GM21528 (cell line): ENCODE measurements around the gene SEC24C.
A peak's percentile ranks its signal among the peaks of the same experiment; 100 is the strongest.
"Not testable (repeated sequence)": the region's sequence is repeated elsewhere in the genome, so short reads cannot be mapped to it uniquely, and the experiment has no call there.

ENCODE experiments used
- ATAC-seq: cut with Tn5 transposase; IDR thresholded peaks from one replicate; pipeline ENCODE4 v1.9.1; 2021; ENCODE audit warnings: mild to moderate bottlenecking, moderate library complexity; ENCODE audit not compliant: unreplicated experiment, low FRiP score

The SEC24C gene, protein sequence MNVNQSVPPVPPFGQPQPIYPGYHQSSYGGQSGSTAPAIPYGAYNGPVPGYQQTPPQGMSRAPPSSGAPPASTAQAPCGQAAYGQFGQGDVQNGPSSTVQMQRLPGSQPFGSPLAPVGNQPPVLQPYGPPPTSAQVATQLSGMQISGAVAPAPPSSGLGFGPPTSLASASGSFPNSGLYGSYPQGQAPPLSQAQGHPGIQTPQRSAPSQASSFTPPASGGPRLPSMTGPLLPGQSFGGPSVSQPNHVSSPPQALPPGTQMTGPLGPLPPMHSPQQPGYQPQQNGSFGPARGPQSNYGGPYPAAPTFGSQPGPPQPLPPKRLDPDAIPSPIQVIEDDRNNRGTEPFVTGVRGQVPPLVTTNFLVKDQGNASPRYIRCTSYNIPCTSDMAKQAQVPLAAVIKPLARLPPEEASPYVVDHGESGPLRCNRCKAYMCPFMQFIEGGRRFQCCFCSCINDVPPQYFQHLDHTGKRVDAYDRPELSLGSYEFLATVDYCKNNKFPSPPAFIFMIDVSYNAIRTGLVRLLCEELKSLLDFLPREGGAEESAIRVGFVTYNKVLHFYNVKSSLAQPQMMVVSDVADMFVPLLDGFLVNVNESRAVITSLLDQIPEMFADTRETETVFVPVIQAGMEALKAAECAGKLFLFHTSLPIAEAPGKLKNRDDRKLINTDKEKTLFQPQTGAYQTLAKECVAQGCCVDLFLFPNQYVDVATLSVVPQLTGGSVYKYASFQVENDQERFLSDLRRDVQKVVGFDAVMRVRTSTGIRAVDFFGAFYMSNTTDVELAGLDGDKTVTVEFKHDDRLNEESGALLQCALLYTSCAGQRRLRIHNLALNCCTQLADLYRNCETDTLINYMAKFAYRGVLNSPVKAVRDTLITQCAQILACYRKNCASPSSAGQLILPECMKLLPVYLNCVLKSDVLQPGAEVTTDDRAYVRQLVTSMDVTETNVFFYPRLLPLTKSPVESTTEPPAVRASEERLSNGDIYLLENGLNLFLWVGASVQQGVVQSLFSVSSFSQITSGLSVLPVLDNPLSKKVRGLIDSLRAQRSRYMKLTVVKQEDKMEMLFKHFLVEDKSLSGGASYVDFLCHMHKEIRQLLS

DNA sequence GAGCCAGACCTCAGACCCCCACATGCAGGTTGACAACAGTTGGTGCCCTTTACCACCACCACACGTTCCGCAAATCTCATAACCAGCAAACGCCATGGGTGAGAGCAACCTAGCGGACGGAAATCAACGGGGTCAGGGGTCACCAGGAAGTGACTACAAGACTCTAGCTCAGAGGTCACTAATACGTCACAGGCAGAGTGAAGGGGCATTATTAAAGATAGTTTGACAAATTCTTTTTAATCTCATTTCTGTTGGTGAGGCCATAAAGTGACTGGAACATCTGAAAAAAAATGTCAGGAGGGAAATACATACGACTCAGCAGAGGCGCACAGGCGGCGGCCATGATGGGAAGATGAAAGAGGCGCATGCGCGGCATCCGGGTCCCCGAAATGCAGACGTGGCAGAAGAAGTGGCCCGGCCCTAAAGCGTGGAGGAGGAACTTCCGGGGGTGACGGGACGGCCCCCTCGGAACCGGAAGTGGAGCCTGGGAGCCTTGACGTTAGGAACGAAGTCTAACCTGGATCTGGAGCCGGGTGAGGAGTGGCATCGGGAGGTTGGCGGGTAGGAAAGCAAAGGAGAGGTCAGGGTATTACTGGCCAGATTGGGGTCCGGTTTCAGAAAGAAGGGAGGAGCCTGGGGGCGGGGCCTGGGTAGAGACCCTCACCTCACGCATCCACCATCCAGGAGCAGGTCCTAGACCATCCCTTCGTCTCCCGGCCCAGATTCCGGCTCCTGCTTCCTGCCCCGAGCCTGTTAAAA is at the start of gene SEC24C:
TSS of gene SEC24C (plus strand) at position 468 of the 759 bp plus-strand sequence. CDS start 2,461 bp downstream, outside the sequence.
- ATAC-seq = peak; percentile 88

DNA sequence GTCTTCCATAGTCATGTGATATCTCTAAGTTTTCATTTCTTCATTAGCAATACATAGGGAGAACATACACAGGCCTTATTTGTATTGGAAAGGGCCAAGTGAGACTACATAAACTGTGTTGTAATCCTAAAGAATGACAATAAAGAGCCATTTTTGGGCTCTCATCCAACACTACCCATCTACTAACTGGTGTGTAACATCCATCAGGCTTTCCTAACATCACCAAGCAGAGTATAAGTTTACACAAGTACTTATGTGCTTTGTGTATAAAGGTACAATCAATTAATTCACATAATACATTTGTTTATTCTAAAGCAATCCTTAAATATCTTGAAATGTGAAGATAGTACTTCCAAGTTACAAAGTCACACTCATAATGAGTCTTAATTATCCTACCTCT is 48.9 kb upstream of the SEC24C start:
- not testable (repeated sequence) for ATAC-seq

DNA sequence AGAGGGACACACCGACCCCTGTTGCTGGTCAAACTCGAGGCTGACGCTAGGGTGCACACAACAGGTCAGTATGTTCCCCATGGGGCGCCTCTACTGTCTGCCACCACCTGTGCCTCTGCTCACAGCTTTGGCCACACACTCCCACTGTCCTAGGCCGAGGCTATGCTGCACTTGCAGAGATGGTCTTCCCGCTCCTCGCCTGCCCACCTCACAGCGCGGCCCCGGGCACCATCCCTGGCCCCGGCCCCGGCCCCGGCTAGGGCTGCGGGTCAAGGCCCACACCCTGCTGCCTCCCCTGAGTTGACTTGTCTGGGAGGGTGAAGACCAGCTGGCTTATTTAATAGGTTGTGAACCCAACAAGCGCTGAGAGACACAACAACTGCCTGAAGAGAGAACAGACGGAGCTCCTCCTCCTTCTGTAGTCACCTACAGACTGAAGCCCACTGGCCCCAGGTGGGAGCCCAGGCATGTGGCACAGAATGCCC is 46.5 kb upstream of the SEC24C start, which contains the start of gene AGAP5:
TSS of gene AGAP5 (minus strand) at position 435 of the 485 bp plus-strand sequence. CDS start at position 81, 354 bp downstream.
- ATAC-seq = not testable (repeated sequence)

DNA sequence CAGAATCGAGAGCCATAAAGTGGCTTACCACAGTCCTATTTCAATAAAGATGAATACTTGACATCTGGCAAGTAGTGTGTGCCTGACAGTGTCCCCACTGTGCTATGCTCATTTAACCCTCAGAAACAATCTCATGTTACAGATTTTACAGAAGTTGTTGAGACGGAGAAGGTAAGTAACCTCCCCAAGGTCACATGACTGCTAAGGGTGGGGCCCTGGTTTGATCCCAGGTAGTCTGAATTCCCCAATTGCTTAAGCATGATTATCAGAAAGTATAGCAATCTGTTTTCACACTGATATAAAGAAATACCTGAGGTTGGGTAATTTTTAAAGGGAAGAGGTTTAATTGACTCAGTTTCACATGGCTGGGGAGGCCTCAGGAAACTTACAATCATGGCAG is 45.4 kb upstream of the SEC24C start:
- ATAC-seq = not testable (repeated sequence)

DNA sequence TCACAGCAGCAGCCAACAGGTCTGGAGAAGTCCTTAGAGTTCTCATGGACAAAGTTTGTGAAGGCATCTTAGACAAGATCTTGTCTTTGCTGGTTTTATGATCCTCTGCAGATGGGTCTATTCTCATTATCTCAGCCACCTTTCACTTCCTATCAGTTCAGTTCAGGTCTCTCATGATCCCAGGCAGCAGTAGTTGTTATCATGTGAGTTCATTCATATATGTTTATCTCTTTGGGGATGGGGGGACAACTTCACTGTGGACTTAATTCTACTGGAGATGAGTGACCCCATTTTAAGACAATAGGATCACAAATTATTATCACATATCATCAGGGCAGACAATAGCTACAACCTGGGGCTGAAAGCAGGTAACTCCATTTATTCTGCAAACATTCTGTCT is 40.2 kb upstream of the SEC24C start:
- not testable (repeated sequence) for ATAC-seq

DNA sequence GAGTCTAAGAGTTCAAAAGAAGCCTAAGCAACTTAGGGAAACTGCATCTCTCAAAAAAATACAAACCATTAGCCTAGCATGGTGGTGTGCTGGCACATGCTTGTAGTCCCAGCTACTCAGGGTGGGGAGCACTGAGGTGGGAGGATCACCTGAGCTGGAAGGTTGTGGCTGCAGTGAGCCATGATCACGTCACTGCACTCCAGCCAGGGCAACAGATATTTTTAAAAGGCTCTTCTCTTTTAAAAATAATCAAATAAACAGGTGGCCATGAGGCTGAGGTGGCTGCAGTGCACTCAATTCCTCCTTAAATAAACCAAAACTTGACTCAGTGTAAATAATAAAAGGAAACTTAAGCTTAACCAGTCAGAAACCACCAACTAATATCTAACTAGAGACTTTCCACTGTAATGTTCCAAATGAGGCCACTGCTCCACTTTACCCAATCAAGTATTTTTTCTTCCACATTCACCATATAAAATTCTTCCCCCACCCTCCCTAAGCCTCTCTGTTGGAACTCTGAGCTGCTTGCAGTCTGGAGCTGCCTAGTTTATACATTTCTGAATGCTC is 38.6 kb upstream of the SEC24C start:
- ATAC-seq = not testable (repeated sequence)

DNA sequence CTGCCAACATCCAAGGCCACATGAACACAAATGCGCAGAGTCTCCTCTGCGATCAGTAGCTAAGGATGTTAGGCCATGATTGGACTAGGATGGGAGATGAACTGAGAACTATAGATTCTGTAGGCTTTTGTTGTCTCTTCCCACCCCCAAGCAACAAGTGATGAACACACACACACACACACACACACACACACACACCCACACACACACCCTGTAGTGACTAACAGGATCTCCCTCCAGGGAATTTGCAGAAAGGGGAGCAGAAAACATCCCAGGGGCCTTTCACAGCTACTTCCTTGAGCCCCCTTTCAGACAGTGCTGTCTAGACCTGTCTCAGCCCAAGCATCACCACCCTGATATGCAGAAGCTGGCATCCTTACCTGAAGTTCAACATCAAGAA is 37.7 kb upstream of the SEC24C start:
- ATAC-seq = not testable (repeated sequence)

DNA sequence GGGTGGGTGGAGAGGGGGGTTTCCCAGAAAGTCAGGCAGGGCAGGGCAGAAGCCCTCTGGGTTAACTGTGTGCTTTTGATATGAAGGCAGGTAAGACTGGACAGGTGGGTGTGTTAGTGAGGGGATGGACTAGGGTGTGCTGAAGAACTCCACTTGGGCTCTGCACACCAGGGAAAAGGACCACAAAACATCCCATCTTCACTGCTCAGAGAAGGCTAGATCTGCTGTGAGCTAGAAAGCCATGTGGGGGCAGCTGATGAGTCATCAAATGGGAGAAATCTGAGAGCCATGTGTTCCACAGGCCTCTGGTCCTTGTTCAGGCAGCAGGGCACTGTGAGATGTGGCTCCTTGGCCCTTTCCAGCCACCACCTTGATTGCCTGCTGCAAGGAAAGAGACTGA is 36.5 kb upstream of the SEC24C start:
- ATAC-seq = not testable (repeated sequence)

DNA sequence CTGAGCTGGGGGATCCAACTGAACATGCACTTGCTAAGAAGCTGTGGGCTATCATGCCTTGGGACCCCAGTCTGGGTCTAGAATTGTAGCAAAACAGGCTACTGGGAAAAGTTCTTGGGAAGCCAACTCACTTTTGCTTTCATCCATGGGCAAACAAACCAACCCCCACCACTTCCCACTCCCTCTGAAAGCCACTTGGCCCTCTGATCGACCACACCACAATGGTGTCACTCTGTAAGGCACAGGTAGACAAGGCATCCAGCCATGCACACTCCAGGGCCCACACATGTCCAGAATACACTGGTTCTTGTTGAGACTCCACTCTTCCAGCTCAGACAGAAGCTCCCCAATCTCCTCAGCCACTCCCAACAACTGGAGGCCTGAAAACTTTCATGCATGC is 36.0 kb upstream of the SEC24C start:
- ATAC-seq = not testable (repeated sequence)

DNA sequence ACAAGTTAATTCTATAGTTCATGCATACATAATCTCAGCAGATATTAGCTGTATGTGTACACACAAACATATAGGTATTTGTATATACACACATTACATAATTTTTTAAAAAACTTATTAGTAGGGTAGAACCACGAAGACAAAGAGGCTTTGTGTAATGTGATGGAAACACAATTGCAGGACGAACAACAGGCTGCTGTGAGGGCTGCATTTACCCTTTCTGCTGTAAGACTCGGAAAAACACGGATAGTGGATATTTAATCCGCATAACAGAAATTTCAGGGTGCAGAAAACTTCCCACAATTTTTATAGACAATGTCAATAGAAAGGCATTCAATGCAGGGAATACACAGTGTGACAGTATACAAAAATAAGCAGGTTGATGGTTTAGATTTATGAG is 32.5 kb upstream of the SEC24C start:
- not testable (repeated sequence) for ATAC-seq

DNA sequence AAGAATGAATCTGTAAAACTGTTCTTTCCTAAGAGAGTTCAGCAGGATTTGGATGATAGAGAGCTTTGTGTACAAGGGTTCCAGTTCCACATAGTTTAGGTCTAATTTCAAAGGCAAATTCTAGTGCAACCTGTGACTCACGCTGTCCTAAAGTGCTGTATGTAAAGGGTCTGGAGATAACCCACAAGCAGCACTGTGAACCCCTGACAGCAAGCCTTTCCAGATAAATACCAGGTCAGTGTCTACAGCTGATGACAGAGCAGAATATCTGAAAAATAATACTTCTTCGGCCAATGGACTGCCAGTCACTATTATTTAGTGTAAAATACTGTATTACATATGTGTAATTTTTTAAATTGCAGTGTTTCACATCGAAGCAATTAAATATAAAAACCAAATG is 30.3 kb upstream of the SEC24C start:
- ATAC-seq = not testable (repeated sequence)

DNA sequence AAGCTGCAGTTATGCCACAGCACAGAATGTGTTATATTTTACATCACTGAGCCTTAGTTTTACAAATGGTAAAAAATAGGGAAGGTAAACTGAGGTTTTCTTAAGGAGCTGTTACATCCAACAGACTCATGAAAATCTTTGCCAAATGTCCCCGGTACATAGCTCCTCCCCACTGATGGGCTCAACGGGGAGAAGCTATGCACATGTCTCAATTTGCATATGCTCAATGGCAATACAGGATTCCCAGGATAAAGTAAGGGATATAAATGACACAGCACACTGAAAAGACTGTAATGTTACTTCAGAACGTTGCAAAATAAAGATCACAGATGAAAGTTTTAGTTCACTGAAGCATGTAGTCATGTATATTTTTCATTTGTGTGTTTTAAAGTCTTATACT is 29.7 kb upstream of the SEC24C start:
- ATAC-seq = not testable (repeated sequence)

DNA sequence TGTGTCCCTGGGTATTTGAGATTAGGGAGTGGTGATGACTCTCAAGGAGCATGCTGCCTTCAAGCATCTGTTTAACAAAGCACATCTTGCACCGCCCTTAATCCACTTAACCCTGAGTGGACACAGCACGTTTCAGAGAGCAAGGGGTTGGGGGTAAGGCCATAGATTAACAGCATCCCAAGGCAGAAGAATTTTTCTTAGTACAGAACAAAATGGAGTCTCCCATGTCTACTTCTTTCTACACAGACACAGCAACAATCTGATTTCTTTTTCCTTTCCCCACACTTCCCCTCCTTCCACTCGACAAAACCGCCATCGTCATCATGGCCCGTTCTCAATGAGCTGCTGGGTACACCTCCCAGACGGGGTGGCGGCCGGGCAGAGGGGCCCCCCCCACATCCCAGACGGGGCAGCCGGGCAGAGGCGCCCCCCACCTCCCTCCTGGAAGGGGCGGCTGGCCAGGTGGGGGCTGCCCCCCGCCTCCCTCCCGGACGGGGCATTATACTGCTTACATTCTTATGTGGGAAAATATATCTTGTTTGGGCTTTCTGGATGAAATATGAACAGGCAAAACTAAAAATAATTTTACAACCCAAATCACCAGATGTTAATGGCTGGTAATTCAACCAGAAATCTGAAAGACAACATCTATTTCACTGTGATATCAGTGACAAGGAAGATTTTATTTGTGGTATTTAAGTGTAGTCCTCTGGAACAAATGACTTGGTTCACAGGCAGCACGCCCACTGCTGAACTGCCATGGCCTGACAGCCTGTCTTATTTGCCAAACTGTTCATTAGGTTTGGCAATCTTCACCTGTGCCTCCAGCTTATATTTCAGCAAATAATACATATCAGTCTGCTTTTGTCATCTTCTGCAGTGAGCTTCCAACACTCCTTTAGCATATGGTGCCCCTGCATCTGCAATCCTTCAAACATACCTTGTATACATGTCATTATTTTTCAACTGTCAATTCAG is 28.7 kb upstream of the SEC24C start:
- ATAC-seq = not testable (repeated sequence)

DNA sequence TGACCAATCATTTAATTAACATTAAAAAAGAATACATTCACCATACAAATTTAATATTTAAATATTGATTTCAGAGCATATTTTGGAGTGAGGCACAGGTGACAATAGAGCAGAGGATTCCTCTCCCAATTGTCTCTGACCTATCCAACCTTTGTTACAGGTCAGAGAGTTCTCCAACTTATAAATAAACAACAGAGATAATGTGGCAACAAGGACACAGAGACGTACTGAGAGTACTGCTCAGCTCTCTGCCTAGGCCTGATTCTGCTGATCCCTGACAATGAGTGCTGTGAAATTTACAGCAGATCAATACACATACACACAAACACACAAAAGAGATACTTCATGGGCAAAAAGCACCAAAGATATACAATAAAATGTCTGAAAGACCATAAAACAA is 27.9 kb upstream of the SEC24C start:
- ATAC-seq = no peak

DNA sequence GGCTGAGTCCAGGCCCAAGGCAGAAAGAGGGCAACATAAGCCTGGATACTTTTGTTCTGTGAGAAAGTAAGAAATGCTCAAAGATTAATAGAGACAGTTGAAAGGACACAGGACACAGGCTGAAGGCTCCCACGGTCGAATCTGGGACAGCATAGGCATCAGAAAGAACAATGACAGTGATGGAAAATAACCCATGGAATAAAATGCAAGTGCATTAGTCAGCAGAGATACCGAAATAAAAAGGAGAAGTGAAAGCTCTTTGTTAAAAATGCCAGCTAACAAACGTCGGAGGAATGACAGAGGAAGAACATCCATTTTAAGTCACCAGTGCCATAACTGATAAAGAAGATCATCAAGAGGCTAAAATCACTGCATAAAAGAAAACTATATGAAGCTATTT is 26.6 kb upstream of the SEC24C start:
- ATAC-seq = no peak

DNA sequence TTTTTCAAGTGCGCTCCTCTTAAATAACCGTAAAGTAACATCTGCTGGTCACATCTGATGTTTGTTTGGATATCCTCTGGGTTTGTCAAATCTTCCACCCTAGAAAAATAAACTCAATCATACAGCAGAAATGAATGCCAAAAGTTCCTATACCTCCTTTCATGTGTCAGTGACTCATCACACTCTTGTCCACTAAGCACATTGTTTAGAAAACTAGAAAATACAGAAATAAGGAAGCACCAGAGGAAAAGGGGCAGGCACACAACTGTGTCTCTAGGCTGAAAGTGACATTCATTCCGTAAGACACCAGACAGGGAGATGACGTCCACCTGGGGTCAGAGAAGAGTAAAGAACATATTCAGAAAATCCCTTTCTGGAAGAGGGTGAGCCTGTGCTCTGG is 23.6 kb upstream of the SEC24C start:
- ATAC-seq = not testable (repeated sequence)

DNA sequence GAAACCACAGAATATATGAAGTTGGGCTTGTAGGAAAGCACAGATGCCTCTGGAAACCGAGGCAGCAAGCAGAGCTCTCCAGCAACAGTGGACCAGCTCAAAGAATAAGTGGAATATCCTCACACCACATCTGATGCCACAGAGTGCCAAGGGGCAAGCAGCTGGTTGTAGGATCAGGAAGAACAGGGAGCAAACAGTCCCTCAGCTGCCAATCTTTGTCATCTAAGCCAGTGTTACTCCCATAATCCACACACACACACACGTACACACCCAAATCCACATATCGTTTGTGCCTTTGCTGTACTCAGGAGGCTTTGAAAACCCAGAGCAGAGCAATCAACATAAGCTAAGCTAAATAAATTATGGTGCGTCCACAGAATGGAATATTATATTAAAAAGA is 20.7 kb upstream of the SEC24C start:
- ATAC-seq = no peak

DNA sequence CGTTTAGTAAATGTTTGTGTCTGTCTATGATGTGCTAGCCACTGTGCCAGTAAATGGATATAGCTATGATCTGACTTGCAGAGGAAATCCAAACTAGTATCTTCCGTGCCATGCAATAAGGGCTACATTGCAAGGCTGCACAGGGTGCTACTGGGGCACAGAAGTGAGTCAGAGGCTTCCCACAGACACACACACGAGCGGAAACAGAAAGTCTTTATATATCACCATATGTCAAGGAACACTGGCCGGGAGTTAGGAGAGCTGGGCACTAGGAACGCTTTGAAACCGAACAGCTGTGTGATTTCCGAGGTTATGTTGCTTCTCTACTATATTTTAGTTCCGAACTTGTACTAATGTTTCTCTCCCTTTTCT is 14.4 kb upstream of the SEC24C start:
- ATAC-seq = not testable (repeated sequence)
